ENCODE results near the gene TSPAN1.

Gene TSPAN1

DNA sequence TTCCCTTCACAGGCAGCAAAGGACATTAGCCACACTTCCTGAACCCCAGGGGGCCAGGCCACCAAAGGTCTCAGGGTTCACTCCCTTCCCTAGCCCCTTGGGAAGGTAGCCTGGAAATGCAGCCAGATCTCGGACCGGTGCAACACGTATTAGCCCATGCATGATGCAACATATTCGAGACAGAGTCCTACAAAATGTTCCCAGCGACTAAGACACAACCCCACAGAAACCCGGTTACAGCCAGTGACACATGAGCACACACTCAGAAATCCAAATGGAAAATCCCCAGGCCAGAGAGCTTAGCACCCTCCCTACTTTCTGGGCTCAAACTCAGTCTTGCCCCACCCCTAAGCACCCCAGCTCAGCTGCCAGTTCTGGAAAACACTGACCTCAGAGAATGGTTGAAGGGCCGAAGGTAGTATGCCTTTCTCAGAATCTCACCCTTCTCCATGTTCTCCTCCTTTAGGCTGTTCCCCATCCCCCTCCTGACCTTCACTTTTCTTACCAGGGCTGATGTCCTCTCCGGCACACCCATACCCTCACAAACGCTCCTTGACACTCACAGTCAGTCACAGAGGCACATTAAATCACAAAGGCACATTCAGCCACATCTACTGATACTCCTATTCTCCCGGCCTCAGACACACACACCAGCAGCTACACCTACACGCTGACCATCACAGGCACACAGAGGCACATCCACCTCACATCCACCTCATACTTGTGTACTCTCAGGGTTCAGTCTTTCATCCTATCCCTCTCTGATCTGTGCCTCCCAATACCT is at the start of gene TSPAN1:
TSPAN1 (plus strand) TSS at position 640 of the 784 bp plus-strand sequence. CDS start 6,021 bp downstream, outside the sequence.
- DNase-seq: no peak

GRCh38 chr1:46128344-46128743 is 46.5 kb upstream of the TSPAN1 start:
- DNase-seq: no peak

DNA sequence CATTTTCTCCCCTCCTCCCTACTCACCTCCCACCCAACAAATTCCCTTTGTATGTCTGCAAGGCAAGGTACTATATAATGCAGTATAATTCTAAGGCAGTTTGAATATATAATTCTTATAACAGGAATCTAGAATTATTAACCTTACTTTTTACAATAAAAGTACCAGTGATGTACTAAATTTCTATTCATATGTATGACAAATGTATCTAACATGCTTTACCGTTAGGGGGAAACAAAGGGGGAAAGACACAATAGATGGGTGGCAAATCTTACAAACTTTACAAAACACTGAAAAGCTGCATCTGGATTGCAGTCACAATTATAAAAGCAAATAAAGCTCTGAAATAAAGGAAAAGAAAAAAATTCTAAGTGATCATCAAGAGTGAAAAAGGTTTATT is 44.8 kb upstream of the TSPAN1 start:
- peak in 1 of 2 experiments; percentile 18 for DNase-seq

DNA sequence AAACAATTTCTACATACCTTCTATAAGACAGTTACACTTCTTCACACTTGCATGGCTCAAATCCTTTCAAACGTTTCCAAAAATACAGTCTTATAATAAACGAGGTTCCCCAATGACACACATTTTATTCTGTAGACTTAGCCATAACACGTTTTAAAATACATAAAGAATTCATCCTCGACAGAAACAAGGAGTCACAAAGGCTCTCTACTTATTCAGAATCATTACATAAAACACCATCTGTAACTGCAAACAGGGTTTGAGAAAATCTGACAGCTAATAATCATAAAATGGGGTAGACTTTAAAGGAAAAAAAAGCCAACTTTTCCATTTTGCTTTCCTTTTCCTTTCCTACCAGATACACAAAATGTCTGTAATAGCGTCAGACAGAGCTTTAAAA is 44.3 kb upstream of the TSPAN1 start:
- peak; percentile 31 to 44 for DNase-seq

DNA sequence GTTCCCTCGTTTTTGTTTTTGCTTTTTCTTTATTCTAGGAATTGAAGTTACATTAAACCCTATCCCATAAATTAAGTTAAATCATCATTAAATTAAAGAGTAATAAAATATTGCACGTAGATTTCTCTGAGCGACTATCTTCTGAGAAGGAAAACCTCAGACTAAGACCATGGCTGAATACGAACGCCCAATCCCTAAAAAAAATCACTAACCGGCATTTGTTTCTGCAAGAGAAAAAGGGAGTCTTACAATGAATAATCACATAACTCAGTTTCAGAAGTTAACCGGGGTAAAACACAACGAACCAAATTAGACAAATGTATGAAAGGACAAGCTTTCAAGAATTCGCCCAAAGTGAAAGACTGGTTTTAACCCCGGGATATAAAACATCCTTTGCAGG is 43.8 kb upstream of the TSPAN1 start:
- DNase-seq: peak in 1 of 2 experiments; percentile 49

DNA sequence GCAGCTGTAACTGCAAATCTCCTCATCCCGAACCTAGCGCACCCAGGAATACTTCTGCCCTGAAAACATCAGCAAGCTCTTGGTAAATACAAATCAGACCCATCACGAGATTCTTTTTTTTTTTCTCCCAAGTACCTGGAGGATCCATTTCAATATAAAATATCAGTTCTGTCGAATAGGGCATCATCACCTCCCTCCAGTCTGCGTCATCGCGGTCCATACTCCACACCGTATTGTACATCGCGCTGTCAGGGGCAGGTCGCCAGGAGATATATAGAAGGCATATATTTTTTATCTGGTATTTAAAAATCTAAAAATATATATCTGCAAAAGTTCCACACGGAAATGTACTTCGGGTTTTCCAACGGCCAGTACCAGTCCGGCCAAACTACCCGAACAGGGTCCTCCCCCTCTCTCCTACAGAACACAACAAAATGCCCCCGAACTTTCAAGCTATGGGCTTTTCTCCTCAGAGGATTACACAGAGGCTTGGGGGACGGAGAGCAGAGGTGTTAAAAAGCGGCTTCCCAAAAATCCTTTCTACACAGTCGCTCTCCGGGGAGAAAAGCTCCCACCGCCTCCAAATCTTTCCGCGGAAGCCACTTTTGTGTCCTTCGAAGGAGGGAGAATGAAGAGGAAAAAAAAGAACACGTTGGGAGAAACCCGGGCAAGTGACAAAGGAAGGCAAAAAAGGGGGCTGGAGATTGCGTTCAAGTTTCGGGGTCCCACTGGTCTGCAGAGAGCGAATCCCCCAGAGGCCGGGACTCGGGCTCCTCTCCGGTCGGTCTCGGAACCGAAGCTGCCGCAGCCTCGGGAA is 43.0 kb upstream of the TSPAN1 start:
- DNase-seq: peak; percentile 80 to 81

DNA sequence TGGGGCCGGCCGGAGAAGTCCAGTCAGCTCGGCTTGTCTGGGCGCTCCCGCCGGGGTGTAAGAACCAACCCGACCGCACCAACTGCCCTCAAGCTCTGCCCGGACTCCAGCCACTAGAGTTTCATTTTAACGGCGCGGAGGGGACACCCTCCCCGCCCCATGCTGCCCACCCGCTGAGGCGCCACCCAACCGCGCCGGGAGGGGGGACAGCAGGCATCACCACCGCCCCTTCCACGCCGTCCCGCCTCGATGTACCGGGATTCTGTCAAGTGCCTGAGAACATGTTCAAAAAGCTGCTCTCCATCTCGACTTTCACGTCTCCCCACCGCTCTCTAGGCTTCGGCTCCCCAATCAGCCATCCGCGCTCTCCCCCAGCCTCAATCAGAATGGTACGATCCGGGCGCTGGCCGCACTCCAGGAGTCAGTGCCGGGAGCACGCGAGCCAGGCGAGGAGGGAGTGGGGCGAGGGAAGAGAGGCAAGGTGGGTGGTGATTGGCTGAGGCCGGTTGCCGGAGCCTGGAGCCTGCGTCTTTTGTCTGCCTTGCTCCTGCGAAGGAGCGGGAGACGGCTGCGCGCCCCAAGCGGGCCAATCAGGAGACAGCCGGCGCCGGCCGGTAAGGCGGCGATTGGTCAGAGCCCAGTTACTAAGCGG is 42.2 kb upstream of the TSPAN1 start, which contains the start of gene PIK3R3:
PIK3R3 (minus strand) TSS at position 101 of the 652 bp plus-strand sequence. CDS start 677 bp downstream, outside the sequence.
- DNase-seq: peak; percentile 99 to 100

DNA sequence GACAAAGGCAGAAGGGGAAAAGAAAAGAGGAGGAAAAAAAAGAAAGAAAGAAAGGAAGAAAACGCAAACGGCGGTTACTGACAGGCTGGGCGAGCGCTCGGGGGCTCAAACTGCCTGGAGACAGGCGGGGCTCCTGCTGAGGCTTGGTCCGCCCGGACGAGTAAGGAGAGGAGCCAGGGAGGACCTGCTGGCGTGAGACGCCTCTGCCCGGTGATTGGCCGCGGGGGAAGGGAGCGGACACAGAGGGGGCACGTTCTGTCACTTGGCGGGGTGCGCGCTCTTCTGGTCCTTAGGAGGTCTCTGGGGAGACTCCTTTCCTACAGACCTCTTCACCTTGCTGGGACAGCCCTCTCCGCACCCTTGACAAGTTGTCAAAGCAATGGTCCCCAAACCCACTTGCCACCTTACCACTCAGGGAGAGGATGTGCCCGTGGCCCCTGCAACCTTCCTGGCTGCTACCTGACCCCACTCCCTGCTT is 41.7 kb upstream of the TSPAN1 start:
- peak; percentile 88 to 97 for DNase-seq

- peak in 1 of 2 experiments; percentile 35 for DNase-seq
These were observed 41.0 kb upstream of the TSPAN1 start for GRCh38 chr1:46133781-46134350.

GRCh38 chr1:46134660-46135331 is 40.1 kb upstream of the TSPAN1 start:
- no peak for DNase-seq

DNA sequence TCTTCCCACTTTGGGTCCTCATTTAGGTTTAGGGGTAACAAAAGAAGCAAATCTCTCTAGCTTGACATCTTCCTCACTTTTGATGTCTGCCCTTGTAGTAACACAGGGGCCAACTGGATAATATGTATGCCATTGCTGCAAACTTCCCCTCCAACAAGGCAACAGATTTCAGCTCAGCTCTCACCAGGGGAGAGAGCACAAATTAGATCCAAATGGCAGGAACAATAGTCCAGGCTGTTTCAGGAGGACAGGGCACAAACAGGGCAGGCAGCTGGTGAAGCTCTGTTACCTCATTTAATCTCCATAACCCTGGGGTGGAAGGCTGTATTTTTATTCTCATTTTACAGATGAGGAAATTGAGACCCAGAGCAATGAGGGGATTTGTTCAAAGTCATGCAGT is 38.2 kb upstream of the TSPAN1 start:
- no peak for DNase-seq

GRCh38 chr1:46137916-46138315 is 37.0 kb upstream of the TSPAN1 start:
- DNase-seq: no peak

DNA sequence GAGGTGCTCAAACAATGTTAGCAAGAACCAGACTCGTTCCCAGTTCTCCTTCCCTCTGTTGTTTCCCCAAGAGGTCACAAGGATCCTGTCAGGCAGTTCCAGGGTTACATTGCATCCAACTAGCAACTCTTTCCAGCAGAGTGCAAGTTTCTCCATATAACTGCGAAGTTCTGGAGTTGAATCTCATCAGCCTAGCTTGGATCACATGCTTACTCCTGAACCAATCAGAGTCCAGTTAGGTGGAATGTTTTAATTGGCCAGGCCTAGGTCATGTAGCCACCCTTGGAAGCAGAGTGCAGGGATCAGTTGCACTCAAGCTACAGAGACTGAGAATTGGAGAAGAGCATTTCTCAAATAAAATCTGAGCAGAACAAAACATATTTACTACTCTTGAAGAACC is 26.6 kb upstream of the TSPAN1 start:
- DNase-seq: no peak

GRCh38 chr1:46150085-46150484 is 24.8 kb upstream of the TSPAN1 start:
- DNase-seq: no peak

DNA sequence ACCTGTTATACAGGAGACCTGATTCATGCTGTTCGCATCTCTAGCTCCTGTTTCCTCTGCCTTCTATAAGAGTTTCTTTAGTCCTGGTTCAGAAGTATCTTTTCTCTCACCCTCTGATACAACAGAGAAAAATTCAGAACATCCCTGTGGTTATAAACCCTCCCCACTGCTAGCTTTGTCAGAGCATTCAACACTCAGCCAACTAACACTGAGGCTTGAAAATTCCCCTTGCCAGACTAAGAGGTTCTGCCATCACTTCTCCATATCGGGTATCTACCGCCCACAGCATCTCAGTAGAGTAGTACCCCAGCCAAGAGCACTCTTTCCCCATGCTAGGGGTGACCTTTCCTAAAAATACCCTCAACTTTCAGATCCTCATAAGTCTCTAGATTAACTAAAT is 22.9 kb upstream of the TSPAN1 start:
- DNase-seq: no peak

DNA sequence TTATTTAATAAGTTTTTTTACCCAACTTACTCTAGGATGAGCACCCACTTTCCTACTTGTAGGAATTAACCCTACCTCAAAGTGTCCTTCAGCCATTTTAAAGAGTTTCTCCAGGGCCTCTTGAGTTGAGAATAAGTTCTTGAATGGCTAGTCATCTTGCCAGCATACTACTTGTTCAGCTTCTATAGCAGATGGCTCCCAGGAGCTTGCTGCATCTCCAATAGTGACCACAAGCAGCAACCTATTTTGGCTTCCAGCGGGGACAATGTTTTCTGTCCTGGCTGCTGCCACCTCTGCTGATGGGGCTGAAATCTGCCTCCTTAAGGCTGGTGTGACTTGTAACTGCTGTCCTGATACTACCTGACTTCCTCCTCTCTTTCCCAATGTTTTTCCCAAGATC is 21.7 kb upstream of the TSPAN1 start:
- no peak for DNase-seq

GRCh38 chr1:46153732-46154131 is 21.2 kb upstream of the TSPAN1 start:
- DNase-seq: no peak

GRCh38 chr1:46157916-46158311 is 17.0 kb upstream of the TSPAN1 start:
- DNase-seq: no peak

DNA sequence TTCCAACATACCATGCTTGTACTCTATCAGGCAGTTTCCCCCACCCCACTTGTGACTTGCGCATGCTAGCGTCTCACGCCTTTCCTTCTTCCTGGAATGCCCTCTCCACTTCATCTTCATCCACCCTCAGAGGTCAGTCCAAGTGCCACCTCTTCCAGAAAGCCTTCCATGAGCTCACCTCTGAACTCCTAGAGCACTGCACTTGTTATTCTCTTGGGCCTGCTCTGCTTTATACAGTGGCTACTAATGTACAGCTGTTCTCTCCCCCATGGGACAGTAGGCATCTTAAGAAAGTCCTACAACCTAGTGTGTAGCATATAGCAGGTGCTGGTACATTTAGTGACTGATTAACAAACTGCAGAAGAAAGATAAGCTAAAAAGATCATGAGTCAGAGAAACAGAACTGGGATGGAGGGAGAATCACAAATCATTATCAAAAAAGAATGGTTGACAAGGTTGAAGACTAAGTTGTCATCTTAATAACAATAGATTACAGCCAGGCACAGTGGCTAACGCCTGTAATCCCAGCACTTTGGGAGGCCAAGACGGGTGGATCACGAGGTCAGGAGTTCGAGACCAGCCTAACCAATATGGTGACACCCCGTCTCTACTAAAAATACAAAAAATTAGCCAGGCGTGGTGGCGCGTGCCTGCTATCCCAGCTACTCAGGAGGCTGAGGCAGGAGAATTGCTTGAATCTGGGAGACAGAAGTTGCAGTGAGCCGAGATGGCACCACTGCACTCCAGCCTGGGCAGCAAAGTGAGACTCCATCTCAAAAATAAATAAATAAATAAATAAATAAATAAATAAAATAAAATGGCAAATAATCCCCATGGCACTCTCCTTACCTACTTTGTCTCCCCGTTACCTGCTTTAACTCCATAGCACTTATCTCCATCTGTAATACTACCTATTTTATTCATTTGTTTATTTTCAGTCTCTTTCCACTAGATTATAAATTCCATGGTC is 16.3 kb upstream of the TSPAN1 start:
- no peak for DNase-seq

DNA sequence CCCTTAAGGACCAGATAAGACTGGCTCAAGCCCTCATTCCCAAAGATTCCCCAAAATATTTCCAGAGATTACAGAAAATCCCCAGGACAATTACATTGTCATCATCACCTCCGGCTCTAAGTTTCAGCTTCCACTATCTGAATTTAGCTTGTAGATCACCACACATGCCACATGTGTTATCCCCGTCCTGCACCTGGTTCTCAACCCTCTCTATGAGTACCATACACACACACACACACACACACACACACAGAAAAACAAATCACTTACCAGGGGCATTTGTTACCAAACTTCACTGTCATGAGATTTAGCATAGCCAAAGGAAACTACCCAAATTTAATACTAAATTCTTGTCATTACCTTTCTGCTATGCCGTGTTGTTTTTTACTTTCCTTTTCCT is 15.4 kb upstream of the TSPAN1 start:
- DNase-seq: no peak

GRCh38 chr1:46160212-46160611 is 14.7 kb upstream of the TSPAN1 start:
- no peak for DNase-seq
